Femur (tissue), 1 donor: ENCODE data around the gene PKM.

ENCODE experiments used
- DNase-seq: peaks from one replicate; pipeline ENCODE4 v3.0.0-alpha.2; 2017

The PKM gene

GRCh38 chr15:72233769-72234168 lies 2.8 kb upstream of the PKM start:
- no peak for DNase-seq

- DNase-seq: peak; percentile 37
These were observed 966 bp upstream of the PKM start for GRCh38 chr15:72231833-72232478.

GRCh38 chr15:72230197-72231065 lies 559 bp downstream of the PKM start:
- DNase-seq: peak; percentile 95

- no peak for DNase-seq
These were observed 1.1 kb downstream of the PKM start for GRCh38 chr15:72229947-72230196.

GRCh38 chr15:72229076-72229946 lies 1.7 kb downstream of the PKM start:
- DNase-seq: peak; percentile 44

GRCh38 chr15:72227720-72228119 lies 3.3 kb downstream of the PKM start:
- DNase-seq: no peak

GRCh38 chr15:72227192-72227586 lies 3.8 kb downstream of the PKM start:
- DNase-seq: no peak

GRCh38 chr15:72223278-72223677 lies 7.7 kb downstream of the PKM start:
- no peak for DNase-seq

- DNase-seq: peak; percentile 49
These were observed 8.6 kb downstream of the PKM start for GRCh38 chr15:72222393-72222792.

- DNase-seq: no peak
These were observed 10.3 kb downstream of the PKM start for GRCh38 chr15:72220687-72221086.

GRCh38 chr15:72217216-72217615 lies 13.8 kb downstream of the PKM start:
- no peak for DNase-seq

- no peak for DNase-seq
These were observed 14.9 kb downstream of the PKM start for GRCh38 chr15:72216079-72216478.

- no peak for DNase-seq
These were observed 23.4 kb downstream of the PKM start for GRCh38 chr15:72207558-72208085.

GRCh38 chr15:72206677-72207000 lies 24.4 kb downstream of the PKM start:
- DNase-seq: no peak

- DNase-seq: no peak
These were observed 24.9 kb downstream of the PKM start for GRCh38 chr15:72205896-72206676.

GRCh38 chr15:72205273-72205672 lies 25.7 kb downstream of the PKM start:
- DNase-seq: no peak

- peak; percentile 85 for DNase-seq
These were observed 27.5 kb downstream of the PKM start for GRCh38 chr15:72203507-72203837.

GRCh38 chr15:72202801-72203506 lies 28.0 kb downstream of the PKM start:
- DNase-seq: no peak

GRCh38 chr15:72202302-72202701 lies 28.7 kb downstream of the PKM start:
- DNase-seq: no peak

GRCh38 chr15:72201391-72201921 lies 29.5 kb downstream of the PKM start:
- peak; percentile 48 for DNase-seq

- no peak for DNase-seq
These were observed 30.4 kb downstream of the PKM start for GRCh38 chr15:72200395-72201237.
